Jurkat, Clone E6-1 (cell line): ENCODE measurements around the gene COL18A1.

ENCODE experiments used
- DNase-seq: peaks from one replicate; pipeline ENCODE4 v3.0.0-alpha.2; 2011; ENCODE audit warnings: low read depth, low spot score
- H3K4me3 ChIP-seq: 2 replicates; pipeline ENCODE4 v1.5.1; 2011; ENCODE audit warnings: mild to moderate bottlenecking, low read length, control low read depth, moderate library complexity

The COL18A1 gene

GRCh38 chr21:45470087-45470515, 65.1 kb downstream of the COL18A1 start:
- DNase-seq = no peak
- no peak overlapping the region for H3K4me3 ChIP-seq

DNA sequence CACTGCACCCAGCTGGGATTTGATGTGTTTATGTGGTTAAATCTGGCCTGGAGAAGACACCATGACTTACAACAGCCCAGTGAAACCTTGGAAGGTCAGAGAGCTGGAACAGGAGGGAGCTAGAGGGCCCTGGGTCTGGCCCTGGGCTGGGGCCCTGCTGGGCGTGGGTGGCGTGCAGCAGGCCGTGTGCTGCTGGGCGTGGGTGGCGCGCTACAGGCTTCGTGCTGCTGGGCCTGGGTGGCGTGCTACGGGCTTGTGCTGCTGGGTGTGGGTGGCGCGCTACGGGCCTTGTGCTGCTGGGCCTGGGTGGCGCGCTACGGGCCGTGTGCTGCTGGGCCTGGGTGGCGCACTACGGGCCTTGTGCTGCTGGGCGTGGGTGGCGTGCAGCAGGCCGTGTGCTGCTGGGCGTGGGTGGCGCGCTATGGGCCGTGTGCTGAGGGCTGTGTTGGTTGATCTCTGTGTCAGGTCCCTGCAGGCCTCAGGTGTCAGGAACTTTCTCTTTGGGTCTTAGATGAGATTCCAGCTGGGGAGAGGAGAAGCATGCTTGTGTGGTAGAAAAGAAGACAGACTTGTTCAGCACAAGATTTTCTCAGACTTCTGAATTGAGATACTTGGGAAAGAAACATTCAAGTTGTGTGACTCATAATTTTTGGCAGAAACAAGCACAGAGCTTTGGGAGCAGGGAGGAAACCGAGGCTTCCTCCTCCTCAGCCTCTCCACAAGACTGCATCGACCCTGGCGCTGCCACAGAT, 66.0 kb downstream of the COL18A1 start:
- no peak for DNase-seq
- H3K4me3 ChIP-seq = no peak overlapping the region

DNA sequence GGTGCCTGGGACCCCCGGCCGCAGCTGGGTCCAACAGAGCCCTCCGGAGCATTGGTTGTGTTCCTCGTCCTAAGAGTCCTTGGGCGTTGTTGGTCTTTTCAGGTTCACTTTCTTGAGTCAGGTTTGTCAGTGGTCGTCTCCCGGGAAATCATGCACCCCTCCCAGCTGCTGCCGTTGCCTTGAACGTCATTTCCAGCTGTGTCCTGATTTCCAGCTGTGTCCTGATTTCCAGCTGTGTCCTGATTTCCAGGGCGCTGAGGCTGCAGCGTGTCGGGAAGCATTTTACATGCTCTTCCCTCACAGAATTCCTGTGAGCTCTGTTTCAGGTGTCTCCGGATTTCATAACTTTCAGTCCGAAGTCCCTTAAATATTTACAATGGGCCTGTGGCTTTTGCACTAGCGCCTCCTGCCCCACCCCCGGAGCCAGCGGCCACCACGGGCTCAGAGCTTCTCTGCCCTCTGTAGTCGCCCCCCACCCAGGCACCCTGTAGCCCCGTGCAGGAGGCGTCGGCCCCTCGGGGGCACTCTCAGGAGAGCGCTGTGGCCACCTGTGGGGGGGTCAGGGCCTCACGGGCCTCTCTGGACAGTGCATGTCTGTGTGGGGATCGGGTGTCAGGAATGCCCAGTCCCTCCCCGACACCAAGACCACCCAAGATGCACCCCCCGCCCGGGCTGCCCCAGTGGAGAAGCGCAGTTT, 66.7 kb downstream of the COL18A1 start:
- H3K4me3 ChIP-seq = no peak overlapping the region
- DNase-seq = no peak

GRCh38 chr21:45472445-45473365, 67.7 kb downstream of the COL18A1 start:
- H3K4me3 ChIP-seq = no peak overlapping the region
- DNase-seq = no peak

DNA sequence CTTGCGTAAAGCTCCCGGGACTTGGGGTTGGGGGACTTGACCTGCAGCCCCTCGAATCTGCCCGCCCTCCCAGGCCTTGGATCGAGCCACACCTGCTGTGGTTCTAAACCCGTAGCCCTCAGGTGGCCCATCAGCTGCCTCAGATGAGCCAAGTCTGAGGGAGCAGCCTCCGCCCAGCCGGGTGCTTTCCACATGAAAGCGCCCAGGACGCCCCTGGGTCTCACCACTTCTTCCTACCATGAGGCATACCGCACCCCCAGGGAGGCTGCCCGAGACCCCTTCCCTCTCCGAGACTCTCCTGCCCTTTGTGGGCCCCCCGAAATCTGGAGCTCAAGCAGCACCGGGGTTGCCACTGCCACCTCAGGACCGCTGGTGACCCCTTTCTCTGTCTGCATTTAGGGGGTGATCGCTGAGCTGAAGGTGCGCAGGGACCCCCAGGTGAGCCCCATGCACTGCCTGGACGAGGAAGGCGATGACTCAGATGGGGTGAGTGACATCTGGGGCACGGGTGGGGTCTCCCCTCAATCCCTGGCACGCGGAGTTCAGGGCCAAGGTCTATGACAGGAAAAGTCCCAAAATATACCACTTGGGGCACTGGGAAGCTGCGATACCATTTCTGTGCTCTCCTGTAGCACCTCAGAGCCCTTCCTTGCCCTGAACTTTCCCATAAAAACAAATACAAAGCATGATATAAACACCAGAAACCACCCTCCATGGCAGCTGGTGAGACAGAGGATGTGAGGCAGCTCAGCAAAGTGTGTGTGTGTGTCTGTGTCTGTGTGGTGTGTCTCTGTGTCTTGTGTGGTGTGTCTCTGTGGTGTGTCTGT, 68.7 kb downstream of the COL18A1 start:
- no peak overlapping the region for H3K4me3 ChIP-seq
- DNase-seq = no peak

DNA sequence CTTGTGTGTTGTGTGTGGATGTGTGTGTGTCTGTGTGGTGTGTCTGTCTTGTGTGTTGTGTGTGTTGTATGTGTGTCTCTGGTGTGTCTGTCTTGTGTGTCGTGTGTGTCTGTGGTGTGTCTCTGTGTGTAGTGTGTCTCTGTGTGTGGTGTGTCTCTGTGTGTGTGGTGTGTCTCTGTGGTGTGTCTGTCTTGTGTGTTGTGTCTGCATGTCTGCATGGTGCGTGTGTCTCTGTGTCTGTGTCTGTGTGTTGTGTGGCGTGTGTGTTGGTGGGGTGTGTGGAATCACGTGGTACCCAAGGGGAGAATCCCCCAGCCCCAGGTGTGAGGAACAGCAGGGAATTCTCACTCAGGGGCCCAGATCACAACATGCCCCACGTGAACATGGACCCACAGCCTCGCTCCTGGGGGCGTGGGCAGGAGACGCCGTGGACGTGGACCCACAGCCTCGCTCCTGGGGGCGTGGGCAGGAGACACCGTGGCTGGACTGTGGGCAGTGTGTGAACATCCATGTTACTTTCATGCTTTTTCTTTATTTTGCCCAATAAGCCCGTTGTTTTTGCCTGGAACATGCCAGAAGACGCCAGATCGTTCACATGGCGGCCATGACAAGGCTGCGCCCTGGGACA, 69.5 kb downstream of the COL18A1 start:
- H3K4me3 ChIP-seq = no peak overlapping the region
- no peak for DNase-seq

DNA sequence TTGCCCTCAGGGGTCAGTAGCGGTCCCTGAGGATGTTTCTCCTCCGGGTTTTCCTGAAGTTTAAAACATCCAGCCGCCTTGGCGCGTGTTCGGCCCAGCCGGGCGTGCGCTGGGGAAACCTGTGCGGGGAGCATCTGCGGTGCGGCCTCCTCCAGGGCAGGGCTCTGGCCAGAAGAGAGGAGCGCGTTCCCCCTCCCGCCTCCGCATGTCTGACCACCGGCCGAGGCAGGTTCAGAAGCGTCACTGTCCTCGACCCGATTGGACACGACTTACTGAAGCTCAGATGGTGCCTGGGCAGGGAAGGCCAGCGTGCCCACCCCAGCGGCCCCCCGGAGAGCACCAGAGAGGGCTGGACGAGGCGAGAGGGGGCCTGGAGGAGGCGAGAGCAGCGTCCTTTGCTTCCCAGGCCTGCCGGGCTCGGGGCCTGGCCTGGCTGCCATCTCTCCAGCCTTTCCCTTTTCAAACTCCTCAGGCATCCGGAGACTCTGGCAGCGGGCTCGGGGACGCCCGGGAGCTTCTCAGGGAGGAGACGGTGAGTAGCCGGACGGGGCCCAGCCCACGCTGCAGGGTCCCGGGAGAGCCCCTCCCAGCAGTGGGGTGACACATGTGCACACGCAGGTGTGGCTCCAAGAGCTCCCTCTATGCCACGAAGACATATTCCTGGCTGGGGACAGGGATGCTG, 70.2 kb downstream of the COL18A1 start:
- no peak overlapping the region for H3K4me3 ChIP-seq

DNA sequence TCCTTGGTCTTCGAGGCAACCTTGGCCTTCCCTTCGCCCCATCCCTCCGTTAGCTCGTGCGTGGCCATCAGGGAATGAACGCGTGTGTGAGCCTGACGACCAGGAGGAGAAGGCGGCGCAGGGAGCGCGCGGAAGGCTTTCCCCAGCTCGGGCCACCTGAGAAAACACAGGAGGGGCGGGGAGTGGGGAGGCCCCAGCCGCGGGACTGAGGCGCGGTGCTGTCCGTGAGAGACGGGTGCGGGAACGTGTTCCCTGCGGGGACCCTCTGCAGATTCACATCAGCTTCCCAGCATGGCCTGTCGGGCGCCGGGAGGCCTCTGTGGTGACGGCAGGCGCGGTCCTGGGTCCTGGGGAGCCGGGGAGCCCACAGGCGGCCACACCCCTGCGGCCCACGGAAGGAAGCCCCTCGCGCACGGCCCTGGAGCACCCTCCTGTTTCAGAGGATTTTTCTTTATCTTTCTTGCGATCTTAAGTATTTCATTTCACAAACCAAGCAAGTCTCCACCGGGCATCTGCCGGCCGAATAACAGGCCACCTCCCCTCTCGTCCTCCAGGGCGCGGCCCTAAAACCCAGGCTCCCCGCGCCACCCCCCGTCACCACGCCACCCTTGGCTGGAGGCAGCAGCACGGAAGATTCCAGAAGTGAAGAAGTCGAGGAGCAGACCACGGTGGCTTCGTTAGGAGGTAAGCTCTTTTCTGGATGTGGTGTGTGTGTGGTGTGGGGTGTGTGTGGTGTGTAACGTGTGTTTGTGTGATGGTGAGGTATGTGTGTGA, 71.0 kb downstream of the COL18A1 start:
- no peak for DNase-seq
- H3K4me3 ChIP-seq = no peak overlapping the region

More for the DNA sequence above, 70.2 kb downstream of the COL18A1 start:
- DNase-seq = no peak

GRCh38 chr21:45476582-45476981, 71.6 kb downstream of the COL18A1 start:
- no peak overlapping the region for H3K4me3 ChIP-seq
- no peak for DNase-seq

GRCh38 chr21:45477176-45478114, 72.5 kb downstream of the COL18A1 start:
- no peak for DNase-seq
- peak overlapping the region; percentile 59; the same call in 1 of the 2 replicates for H3K4me3 ChIP-seq

DNA sequence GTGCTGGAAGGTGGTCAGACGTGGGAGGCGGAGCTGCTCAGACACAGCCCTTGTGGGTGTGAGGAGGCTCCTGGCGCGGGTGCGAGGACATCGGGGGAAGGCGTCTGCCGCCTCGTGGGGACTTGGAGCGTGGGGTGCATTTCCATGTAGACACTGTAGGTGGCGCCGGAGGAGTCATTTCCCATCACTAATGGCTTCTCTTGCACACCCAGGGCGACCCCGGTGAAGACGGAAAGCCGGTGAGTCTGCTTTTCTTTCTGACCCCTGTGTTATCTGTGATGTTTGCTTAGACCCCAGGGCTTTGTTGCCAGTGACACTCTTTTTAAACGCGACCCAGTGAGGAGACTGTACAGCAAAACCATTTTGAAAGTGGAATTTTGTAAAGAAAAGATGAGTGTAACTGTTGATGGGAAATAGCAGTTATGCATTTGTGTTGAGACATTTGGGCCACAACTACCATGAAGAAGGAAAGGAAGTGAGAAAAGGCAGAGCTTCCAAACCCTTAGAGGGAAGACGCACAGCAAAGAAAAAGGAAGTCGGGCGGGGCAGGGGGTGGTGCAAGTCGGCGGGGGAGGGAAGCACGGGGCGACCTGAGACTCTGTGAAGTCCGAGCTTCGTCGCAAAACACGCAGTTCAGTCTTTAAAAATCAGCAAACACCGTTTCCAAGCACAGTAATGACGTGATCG, 73.3 kb downstream of the COL18A1 start:
- DNase-seq = peak; percentile 75
- peak overlapping the region; percentile 59 for H3K4me3 ChIP-seq

DNA sequence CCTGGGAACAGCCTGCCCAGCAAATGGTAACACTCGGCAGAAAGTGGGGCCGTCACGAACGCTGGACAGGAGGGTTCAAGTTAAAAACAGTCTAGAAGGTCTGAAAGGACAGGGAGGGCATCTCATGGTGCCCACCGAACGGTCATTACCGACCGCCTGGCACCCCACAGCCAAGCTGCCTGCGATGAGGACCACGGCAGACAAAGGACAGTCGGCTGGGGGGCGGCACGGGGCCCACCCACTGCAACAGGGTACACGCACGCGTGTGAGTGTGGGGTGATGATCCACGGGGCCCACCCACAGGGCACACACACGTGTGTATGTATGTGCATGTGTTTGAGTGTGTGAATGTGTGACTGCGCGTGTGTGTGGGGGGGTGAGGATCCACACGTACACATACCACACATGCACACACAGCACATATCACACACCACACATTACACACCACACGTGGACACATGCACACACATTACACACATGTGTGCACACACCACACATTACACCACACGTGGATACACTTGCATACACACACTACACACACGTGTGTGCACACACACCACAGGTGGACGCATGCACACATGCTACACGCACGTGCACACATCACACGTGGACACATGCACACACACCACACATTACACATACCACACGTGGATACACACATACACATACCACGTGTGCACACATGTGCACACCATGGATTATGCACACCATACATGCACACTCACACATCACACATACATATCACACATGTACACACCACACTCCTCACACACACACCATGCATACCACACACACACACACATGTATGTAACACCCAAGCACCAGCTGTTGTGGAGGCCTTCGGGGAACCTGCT, 74.1 kb downstream of the COL18A1 start:
- no peak for DNase-seq
- H3K4me3 ChIP-seq = peak overlapping the region; percentile 59

- H3K4me3 ChIP-seq = no peak overlapping the region
- no peak for DNase-seq
Measured at GRCh38 chr21:45479691-45480675, 75.0 kb downstream of the COL18A1 start.
